ENCODE results near the gene GABRD. TPM values are rescaled to one million over a fixed set of nuclear protein-coding genes. Genes with fewer than 3 reads are reported as not detected.

GABRD gene
- total RNA-seq, 4 donors from 2014 or later, result 0.57 to 5.4 (median 1.8) TPM; not detected in 1

DNA sequence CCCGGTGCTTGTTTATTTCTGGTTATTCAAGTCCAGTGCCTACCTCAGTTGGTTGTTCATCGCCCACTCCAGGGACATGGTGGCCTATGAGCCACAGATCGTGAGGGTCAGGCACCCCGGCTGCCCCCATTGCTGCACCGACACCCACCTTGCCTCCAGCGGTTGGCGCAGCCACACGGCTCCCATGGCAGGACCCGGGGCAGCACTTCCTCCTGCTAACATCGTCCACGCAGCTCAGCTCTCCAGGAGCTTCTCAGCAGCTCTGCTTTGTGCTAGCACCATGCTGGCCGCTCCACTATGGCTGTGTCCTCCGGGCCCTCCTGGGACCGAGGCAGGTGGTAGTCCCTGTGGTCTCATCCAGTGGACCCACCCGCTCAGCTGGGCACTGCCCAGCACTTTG is 17.1 kb downstream of the GABRD start:
- Histone ChIP-seq H3K4me3 (no peak overlapping the region), H3K4me1 (no peaks in the 10 kb centered on the region), H3K27me3 (peaks cover 0 to 57% (median 0%) of the 10 kb centered on the region in 4 donors), H3K36me3 (no peaks in the 10 kb centered on the region), H3K27ac (no peak overlapping the region), H3K9me3 (no peaks in the 10 kb centered on the region)
- 80 to 100% methylated on average over 1 to 10 of the region's 15 CpGs for WGBS, 2 donors
- DNase-seq, result no peak
- intact Hi-C loops (cut with DNase I), result no loop called here
- TF ChIP-seq, protein P1, sequence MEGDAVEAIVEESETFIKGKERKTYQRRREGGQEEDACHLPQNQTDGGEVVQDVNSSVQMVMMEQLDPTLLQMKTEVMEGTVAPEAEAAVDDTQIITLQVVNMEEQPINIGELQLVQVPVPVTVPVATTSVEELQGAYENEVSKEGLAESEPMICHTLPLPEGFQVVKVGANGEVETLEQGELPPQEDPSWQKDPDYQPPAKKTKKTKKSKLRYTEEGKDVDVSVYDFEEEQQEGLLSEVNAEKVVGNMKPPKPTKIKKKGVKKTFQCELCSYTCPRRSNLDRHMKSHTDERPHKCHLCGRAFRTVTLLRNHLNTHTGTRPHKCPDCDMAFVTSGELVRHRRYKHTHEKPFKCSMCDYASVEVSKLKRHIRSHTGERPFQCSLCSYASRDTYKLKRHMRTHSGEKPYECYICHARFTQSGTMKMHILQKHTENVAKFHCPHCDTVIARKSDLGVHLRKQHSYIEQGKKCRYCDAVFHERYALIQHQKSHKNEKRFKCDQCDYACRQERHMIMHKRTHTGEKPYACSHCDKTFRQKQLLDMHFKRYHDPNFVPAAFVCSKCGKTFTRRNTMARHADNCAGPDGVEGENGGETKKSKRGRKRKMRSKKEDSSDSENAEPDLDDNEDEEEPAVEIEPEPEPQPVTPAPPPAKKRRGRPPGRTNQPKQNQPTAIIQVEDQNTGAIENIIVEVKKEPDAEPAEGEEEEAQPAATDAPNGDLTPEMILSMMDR (IDR thresholded peaks at IDR 0.05), result no peak
- TF ChIP-seq POLR2A (IDR thresholded peaks at IDR 0.05), result no peak

DNA sequence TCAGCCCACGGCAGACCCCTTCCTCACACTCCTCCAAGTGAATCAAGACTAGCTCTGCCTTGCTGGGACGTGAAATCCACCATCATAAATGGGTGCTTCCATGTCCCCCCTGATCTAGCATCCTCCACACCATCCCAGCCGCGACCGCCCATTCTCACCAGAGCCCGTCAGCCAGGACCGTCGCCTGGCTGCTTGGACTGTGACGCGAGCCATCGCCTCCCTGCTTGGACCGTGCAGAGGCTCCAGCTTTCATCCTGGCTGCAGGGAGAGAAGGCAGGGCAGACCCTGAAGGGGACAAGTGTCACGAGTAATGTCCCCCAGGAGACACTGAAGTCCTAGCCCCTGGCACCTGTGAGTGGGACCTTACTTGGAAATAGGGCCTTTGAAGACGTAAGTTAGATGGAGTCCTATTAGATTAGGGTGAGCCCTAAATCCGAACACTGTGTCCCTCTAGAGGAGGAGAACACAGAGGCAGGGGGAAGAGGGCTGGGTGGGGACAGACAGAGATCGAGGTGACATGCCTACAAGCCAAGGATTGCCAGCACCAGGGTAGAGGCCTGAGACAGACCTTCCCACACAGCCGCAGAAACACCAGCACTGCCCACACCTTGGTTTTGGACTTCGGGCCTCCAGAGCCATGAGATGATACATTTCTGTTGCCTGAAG is 18.3 kb downstream of the GABRD start:
- no peak overlapping the region for H3K4me3 ChIP-seq
- no peak overlapping the region for H3K27ac ChIP-seq
- DNase-seq, result no peak
- H3K4me1 ChIP-seq, result no peaks in the 10 kb centered on the region
- intact Hi-C loops (cut with DNase I), result no loop called here
- H3K27me3 ChIP-seq, result peaks cover 0 to 47% (median 0%) of the 10 kb centered on the region in 4 donors
- H3K9me3 ChIP-seq, result no peaks in the 10 kb centered on the region
- no peaks in the 10 kb centered on the region for H3K36me3 ChIP-seq
- 74 to 81% methylated on average over 17 to 18 of the region's 18 CpGs for WGBS, 2 donors
- no peak for TF ChIP-seq POLR2A (IDR thresholded peaks at IDR 0.05)
- TF ChIP-seq, protein P1 (IDR thresholded peaks at IDR 0.05), result no peak

DNA sequence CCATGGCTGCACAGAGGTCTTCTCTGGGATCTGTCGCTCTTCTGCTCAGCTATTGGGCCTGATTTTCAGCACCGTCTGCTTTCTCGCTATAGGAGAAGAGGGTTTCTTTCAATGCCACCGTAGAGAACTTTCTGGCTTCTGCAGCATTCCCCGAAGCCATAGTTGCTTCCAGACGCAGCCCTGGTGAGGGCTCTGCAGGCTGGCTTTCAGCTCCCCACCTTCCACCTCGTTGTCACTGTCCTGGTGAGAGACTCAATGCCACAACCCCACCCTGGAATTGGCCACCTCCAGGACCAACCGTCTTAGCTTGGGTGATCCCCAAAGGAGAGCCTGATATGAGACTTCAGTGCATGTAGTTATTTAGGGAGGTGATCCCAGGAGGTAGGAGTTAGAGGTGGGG is 19.1 kb downstream of the GABRD start:
- intact Hi-C loops (cut with DNase I), result no loop called here
- H3K27me3 ChIP-seq, result peaks cover 0 to 41% (median 0%) of the 10 kb centered on the region in 4 donors
- no peaks in the 10 kb centered on the region for H3K9me3 ChIP-seq
- WGBS, 2 donors, result 89 to 100% methylated on average over 2 to 6 of the region's 8 CpGs
- no peak overlapping the region for H3K4me3 ChIP-seq
- H3K36me3 ChIP-seq, result no peaks in the 10 kb centered on the region
- peaks cover 0 to 6% (median 0%) of the 10 kb centered on the region in 3 donors for H3K4me1 ChIP-seq
- no peak for TF ChIP-seq POLR2A (IDR thresholded peaks at IDR 0.05)
- TF ChIP-seq, protein P1 (IDR thresholded peaks at IDR 0.05), result no peak
- DNase-seq, result no peak
- H3K27ac ChIP-seq, result no peak overlapping the region

DNA sequence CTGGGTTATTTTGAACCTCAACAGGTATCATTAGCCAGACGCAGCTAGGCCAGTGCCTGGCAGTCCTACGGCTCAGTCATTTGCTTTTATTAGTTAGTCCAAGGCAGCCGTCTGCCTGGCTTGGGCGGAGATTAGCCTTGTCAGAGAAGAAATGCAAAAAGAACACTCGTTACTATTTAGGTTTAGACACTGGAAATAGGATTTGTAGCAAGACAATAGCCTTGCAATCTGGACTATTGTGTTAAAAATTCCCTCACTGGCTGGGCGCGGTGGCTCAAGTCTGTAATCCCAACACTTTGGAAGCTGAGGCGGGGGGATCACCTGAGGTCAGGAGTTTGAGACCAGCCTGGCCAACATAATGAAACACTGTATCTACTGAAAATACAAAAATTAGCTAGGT is 20.1 kb downstream of the GABRD start:
- intact Hi-C loops (cut with DNase I), result no loop called here
- Histone ChIP-seq H3K27me3 (peaks cover 0 to 40% (median 0%) of the 10 kb centered on the region in 4 donors), H3K4me3 (no peak overlapping the region), H3K4me1 (peaks cover 0 to 8% (median under 1%) of the 10 kb centered on the region in 3 donors), H3K9me3 (no peaks in the 10 kb centered on the region), H3K27ac (no peak overlapping the region), H3K36me3 (no peaks in the 10 kb centered on the region)
- WGBS, 2 donors, result 70 to 79% methylated on average over 7 to 8 of the region's 8 CpGs
- no peak for DNase-seq
- no peak for TF ChIP-seq POLR2A (IDR thresholded peaks at IDR 0.05)
- TF ChIP-seq, protein P1 (IDR thresholded peaks at IDR 0.05), result no peak

DNA sequence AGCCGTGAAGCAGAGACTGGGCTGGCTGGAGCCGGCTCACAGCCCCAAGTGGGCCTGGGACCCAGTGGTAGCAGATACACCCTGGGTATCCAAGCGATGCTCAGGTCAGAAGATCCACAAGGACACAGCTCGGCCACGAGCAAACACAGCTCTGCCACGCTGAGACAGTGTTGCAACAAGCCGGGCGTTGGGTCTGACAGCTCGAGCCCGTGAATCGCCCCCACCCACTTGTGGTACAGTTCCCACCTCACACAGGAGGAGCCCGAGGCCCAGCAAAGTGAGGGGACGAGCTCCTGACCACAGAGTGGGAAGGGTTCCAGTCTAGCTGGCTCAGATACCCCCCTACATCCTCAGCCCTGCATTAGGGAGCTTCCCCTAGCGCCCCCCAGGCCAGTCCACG is 22.2 kb downstream of the GABRD start:
- Histone ChIP-seq H3K36me3 (no peaks in the 10 kb centered on the region), H3K4me3 (no peak overlapping the region), H3K27ac (no peak overlapping the region), H3K4me1 (peaks cover 6 to 29% (median 13%) of the 10 kb centered on the region in 3 donors), H3K27me3 (peaks cover 0 to 45% (median 0%) of the 10 kb centered on the region in 4 donors), H3K9me3 (no peaks in the 10 kb centered on the region)
- TF ChIP-seq, protein P1 (IDR thresholded peaks at IDR 0.05), result no peak
- no peak for TF ChIP-seq POLR2A (IDR thresholded peaks at IDR 0.05)
- WGBS, 2 donors, result 74% methylated on average over 5 of the region's 15 CpGs; no CpG with 5 or more reads in 1 of the 2 donors
- DNase-seq, result no peak
- intact Hi-C loops (cut with DNase I), result no loop called here

Data from esophagus squamous epithelium (tissue), 5 donors.